Activated CD8-positive, alpha-beta memory T cell treated with anti-CD3 and anti-CD28 coated beads for 24 hours (primary cell): ENCODE data around the gene PRSS8.
"Not testable (repeated sequence)": the region's sequence is repeated elsewhere in the genome, so short reads cannot be mapped to it uniquely, and the experiment has no call there.

Experiments
- DNase-seq: peaks from one replicate; pipeline ENCODE4 v3.0.0-alpha.2; 2020

PRSS8 gene

DNA sequence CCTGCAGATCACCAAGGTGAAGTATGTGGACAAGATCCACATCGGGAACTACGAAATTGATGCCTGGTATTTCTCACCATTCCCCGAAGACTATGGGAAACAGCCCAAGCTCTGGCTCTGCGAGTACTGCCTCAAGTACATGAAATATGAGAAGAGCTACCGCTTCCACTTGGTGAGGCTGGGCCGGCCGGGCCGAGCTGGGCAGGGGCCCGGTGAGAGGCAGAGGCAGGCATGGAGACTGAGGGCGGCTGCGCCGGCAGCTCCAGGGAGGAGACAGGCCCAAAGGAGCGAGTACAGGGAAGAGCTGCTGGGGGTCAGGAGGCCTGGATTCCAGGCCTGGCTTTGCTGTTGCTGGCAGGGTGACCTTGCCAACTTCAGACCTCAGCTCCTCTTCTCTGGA, 8.3 kb downstream of the PRSS8 start:
- DNase-seq: no peak

DNA sequence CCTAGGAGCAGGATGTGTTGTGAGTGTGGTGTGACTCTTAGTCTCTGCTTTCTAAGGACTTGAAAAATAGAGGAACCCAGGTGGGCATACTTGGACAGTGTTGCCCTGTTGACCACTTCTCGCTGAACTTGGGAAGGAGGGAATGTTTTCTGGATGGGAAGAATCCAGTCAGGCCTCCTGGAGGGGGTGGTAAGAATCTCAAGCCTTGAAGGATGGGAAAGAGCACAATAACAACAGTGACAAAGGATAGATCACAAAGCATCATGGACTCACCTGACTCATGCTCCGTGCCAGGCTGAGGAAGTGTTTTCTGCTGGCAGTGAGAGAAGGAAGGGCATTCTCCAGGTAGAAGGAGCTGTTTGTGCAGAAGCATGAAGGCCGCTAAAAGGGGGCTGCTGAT, 9.7 kb downstream of the PRSS8 start:
- DNase-seq: no peak

DNA sequence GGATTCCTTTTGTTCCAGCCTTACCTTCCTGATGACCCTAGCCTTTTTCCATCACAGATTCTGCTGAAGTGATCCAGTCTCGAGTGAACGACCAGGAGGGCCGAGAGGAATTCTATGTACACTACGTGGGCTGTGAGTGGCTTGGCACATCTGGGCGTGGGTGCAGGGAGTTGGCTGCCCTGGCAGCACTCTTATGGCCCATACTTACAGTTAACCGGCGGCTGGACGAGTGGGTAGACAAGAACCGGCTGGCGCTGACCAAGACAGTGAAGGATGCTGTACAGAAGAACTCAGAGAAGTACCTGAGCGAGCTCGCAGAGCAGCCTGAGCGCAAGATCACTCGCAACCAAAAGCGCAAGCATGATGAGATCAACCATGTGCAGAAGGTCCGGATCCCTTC, 15.4 kb downstream of the PRSS8 start:
- no peak for DNase-seq

DNA sequence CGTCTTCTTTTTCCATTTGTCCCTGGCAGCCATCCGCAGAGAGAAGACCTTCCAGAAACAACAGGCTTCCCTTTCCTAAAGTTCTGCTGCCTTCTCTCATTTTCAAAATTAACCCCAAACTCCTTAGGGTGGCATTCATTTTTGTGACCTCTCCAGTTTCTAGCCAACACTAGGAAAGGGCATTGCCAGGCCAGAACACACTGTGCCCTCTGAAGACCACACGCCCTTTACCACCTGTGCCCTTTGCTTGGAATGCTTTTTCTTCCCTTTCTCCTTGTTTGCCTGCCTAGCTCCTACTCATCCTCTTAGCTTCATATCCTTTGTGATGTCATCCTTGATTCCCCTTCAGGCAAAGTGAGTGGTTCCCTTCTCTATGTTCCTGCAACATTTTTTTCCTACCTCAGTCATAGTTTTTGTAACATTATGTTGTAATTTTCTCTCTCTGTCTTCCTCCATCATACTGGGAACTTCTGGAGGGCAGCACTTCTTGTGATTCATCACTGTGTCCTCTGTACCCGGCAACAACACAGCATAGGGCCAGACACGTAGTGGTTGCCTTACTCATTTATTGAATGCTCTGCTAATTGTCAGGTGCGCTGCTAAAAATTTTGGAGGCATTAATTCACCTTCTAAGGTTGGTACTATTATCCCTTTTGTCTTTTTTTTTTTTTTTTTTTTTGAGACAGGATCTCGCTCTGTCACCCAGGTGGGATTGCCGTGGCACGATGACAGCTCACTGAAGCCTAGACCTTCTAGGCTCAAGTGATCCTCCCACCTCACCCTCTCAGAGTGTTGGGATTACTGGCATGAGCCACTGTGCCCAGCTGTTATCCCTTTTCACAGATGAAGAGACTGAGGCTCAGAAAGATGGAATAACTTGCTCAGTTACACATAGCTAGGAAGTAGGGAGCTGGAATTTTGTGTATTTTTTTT, 17.0 kb downstream of the PRSS8 start:
- no peak for DNase-seq

- peak; percentile 97 for DNase-seq
These were observed 17.9 kb downstream of the PRSS8 start, which contains the start of gene KAT8 for GRCh38 chr16:31117384-31118222. KAT8 (plus strand) TSS chr16:31117664; CDS start chr16:31117682, 18 bp downstream.

DNA sequence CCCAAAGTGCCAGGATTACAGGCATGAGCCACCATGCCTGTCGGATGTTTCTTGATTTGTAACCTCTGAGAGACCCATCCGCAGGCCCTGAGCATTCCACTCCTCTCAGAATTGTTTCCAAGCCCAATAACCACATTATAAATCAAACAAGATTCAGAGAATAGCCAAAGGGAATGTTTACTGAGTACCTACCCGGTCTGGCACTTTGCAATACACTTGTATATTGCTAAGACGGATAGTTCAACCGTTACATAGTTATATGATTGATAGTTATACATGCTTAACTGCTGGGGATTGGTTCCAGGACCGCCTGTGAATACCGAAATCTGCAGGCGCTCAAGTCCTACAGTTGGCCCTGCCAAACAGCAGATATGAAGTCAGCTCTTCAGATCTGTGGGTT, 21.1 kb downstream of the PRSS8 start:
- DNase-seq: no peak

- DNase-seq: no peak
These were observed 22.1 kb downstream of the PRSS8 start for GRCh38 chr16:31113121-31114120.

DNA sequence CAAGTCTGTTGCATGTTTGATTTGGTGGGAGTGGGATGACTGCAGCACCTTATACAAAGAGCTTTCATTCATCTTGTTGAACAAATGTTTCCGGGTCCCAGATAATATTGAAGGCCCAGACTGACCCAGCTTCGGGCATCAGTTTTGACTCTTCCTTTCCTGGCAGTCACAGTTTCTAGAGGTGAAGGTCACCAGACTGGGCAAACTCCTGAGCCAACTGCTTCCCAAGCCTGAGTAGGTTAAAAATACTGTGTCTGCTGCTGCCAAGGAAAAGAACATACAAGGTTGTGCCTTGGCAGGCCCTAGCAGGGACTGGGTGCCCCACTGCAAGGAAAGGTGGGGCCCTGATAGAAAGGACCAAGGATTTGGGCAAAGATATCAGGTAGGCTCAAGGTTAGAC, 22.8 kb downstream of the PRSS8 start:
- no peak for DNase-seq

DNA sequence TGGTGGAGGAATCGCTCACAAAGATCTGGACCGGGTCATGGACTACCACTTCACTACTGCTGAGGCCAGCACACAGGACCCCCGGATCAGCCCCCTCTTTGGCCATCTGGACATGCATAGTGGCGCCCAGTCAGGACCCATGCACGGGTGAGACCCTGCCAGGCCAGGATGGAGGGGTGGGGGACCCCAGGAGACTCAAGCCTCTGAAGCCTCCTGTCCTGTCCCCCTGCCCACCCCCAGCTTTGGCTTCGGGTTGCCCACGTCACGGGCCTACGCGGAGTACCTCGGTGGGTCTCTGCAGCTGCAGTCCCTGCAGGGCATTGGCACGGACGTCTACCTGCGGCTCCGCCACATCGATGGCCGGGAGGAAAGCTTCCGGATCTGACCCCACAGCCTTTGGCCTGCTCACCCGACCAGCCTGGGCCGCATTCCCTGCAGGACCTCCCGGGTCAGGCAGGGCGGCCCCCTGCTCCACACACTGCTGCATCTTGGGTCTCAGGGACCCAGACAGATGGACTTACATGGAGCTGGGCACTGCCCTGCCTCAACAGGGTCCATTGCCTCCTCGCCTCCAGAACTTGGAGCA, 23.6 kb downstream of the PRSS8 start:
- no peak for DNase-seq

DNA sequence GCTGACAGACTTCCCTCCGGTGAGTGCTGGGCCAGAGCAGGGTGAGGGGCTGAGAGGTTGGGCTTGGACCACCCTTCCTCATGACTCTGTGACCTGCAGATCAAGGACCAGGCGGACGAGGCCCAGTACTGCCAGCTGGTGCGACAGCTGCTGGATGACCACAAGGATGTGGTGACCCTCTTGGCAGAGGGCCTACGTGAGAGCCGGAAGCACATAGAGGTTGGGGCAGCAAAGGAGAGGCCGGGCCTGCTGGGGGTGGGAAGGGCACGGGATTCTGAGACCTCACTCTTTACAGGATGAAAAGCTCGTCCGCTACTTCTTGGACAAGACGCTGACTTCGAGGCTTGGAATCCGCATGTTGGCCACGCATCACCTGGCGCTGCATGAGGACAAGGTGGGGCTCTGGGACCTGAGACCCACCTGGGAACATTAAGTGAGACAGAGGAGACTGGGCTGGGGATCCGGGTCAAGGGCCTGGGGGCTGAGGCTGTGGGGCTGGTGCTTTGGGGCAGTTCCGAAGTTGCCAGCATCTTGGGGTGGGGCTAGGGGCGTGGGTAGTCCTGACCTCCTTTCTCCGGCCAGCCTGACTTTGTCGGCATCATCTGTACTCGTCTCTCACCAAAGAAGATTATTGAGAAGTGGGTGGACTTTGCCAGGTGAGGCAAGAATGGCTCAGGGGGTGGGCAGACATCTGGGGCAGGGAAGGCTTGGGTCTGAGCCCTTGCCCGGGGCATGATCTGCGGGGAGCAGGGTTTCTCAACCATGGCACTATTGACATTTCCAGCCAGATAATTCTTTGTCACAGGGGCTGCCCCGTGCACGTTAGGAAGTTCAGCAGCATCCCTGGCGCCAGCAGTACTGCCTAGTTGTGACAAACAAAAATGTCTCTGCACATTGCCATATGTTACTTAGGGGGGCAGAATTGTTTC, 25.2 kb downstream of the PRSS8 start:
- DNase-seq: no peak

- DNase-seq: no peak
These were observed 25.9 kb downstream of the PRSS8 start for GRCh38 chr16:31109622-31110021.

DNA sequence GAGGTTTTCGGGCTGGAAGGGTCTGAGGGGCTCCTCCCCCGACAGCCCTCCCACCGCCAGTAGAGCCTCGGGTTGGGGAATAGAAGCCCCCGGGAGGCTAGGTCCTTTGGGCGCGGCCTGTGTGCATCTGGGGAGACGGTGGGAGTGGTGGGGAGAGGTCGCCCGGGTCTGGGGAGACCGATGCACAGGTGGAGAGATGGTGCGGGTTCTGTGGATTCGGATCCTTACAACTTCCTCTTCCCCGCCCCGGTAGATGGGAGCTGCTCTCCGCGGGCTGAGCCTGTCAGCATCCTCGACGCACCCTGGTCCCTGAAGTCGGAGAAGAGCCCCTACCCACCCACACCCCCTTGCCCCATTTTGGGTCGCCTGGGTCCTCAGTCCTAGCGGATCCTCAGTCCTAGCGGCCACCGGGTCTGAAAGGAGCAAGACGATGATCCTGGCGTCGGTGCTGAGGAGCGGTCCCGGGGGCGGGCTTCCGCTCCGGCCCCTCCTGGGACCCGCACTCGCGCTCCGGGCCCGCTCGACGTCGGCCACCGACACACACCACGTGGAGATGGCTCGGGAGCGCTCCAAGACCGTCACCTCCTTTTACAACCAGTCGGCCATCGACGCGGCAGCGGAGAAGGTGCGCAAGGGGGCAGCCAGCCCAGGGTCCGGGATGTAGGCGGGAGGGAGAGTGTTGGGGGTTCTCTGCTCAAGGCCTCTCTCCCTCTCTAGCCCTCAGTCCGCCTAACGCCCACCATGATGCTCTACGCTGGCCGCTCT, 26.6 kb downstream of the PRSS8 start:
- DNase-seq: no peak

DNA sequence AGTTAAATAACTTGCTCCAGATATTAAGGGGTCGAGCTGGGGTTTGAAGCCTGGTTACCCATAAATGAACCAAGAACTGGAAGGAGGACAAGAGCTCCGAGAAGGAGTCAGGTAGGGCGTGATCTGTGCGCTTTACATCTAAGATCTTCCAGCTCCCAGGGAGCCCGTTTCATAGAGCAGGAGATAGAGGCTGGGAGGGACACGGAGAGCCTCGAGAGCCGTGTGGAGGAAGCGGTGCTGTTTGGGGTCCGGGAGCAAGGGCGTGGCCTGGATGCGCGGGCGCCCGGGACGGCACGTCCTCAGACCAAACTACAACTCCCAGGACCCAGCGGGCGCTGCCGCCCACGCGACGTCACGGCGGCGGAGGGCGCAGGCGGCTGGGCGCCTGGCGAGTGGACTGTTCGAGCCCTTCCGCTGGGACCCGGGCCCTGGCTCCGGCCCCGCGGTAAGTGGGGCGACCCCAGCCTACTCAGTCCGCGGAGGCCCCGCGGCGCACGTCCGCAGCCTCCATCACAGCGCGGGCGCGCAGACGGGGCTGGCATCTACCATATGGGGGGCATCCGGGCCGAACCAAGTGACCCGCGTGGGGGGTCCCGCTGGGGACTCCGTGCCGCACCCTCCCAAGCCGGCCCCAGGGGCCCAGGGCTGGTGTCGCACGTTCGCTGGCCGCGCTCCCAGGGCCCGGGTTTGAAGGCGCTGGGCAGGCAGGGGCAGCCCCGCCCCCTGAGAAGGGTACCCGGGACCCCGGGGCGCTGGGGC, 27.3 kb downstream of the PRSS8 start, which contains the start of gene BCKDK:
Gene BCKDK, plus strand, starts transcription at position 352 of the 759 bp plus-strand sequence. CDS start 838 bp downstream, outside the sequence.
- DNase-seq: peak; percentile 91

DNA sequence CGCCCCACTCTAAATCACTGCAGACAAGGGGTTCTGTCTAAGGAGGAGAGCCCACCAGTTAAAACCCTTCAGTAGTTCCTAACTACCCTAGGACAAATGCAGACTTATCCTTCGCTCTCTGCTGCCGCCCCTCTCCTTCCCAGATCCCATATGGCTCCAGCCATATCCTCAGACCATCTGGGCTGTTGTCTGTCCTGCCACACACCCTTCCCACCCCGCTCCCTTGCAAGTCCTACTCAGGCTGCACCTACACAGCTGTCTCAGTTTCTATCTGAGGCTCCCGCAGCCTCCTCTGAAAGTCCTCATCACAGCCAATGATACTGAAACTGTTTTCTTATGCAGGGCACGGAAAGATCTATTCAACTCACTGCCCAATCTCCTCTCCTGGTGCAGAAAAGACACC, 28.1 kb downstream of the PRSS8 start:
- no peak for DNase-seq

DNA sequence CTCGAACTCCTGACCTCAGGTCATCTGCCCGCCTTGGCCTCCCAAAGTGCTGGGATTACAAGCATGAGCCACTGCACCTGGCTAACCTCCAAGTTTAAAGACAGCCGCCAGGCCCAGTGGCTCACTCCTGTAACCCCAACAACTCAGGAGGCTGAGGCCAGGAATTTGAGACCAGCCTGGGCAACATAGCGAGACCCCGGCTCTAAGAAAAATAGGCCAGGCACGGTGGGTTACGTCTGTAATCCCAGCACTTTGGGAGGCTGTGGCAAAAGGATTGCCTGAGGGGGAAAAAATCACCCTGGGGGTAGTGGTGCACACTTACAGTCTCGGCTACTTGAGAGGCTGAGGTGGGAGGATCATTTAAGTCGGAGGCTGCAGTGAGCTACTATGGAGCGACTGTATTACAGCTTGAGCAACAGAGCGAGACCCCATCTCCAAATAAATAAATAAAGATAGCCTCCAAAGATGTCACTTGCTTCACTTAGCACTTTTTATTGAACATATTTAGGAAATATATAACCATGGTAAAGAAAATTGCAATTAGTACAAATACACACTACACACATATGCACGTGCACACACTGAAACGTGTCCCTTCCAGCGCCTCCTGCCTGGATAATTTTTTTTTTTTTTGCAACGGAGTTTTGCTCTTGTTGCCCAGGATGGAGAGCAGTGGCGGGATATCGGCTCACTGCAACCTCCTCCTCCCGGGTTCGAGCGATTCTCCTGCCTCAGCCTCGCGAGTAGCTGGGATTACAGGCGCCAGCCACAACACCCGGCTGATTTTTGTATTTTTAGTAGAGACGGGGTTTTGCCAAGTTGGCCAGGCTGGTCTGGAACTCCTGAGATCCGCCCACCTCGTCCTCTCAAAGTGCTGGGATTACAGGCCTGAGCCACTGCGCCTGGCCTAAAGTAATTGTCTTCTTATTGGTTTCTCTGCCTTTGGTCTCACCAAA, 28.7 kb downstream of the PRSS8 start:
- DNase-seq: no peak

GRCh38 chr16:31105677-31106213, 29.8 kb downstream of the PRSS8 start:
- peak; percentile 96 for DNase-seq

DNA sequence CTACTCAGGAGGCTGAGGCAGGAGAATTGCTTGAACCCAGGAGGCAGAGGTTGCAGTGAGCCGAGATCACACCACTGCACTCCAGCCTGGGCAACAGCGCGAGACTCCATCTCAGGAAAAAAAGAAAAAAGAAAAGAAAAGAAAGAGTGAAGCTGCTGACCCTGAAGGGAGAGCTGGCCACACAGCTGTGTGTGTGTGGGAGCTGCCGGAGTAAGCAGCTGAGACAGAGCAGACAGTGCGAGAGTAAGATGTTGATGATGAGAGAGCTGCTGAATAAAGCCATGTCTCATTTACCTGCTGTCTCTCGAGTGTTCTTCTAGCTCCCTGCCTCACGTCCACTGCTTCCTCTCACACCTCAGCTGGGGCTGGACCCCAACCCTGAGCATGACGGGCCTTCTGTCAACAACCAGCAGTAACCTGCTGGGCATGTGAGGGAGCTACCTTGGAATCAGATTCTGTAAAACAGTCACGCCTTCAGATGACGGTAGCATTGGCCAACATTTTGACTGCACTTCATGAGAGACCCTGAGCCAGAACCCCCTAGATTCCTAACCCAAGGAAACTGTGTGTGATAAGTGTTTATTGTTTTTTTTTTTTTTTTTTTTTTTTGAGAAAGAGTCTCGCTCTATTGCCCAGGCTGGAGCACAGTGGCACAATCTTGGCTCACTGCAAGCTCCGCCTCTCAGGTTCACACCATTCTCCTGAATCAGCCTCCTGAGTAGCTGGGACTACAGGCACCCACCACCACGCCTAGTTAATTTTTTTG, 34.5 kb downstream of the PRSS8 start:
- DNase-seq: not testable (repeated sequence)
